Left cardiac atrium (tissue), 4 donors: ENCODE measurements around the gene SPG7. TPM values are rescaled to one million over a fixed set of nuclear protein-coding genes. Genes with fewer than 3 reads are reported as not detected.
A peak's percentile ranks its signal among the peaks of the same experiment; 100 is the strongest.

Source experiments
- ATAC-seq, 2 donors: fragments of 200-7000 bp; cut with Tn5 transposase; one replicate each; pipeline ENCODE4 v1.9.1; 2020; ENCODE audit warnings: mild to moderate bottlenecking in 2 of 2, moderate library complexity in 2 of 2
- DNase-seq: peaks from one replicate; pipeline ENCODE4 v3.0.0-alpha.2; 2020
- intact Hi-C, 2 donors: fragments of 100-400 bp; cut with DNase I; formaldehyde crosslinking; loops; one replicate each; pipeline versions ENCODE4 v1.14.1 to v1.15.1; 2022 to 2023
- total RNA-seq, 2 donors: library from RNA; stranded (reverse); fragmentation: NEBNext Ultra II Directional; extraction: Animal tissue kit (Norgen Biotek cat#: 25700); gene quantifications; one replicate each; pipeline ENCODE4 v1.2.1, GENCODE V29; 2021
- donor health status: DM: no; HTN: yes; CAD: no.
- donor health status: DM: no; HTN: yes; CAD: no; lungs with severe emphysema.
- donor health status: DM: yes; HTN: yes; CAD: no.
- donor health status: Dilated cardiomyopathy.

The SPG7 gene
- total RNA-seq, 2 donors from 2014 or later: 78.5 to 99.5 TPM

DNA sequence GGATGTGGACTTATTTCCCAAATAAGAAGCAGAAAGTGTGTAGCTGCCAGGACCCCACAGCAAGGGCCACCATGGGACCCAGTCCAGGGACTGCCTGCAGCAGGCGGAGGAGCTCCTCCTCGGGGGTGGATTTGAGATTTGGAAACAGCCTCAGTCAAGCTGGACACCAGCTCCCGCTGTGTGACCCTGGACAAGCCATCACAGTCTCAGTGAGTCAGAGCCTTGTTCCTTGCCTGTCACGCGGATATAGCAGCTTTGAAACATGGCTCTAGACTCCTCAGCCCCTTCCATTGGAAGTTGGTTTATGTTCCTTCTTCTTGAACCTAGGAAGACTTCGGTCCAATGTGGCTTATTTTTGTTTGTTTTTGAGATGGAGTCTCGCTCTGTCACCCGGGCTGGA is 92.8 kb downstream of the SPG7 start:
- no peak for DNase-seq
- intact Hi-C loops: no loop called here
- ATAC-seq: no peak

DNA sequence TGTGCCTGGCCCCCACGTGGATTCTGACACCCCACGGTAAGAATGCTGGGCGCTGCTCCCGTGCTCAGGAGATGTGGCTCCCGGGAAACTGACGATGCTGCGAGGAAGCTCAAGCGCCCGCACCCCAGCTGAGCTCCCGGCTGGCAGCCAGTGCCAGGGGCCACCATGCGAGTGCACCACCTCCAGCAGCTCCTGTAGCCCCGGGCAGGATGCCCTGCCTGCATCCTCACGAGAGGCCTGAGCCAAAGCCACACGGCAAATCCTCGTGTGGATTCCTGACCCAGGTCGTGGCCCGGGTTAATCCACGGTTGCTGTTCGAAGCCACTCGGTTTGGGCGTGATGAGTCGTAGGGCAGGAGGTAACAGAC is 93.7 kb downstream of the SPG7 start:
- DNase-seq (no peak), ATAC-seq (no peak)
- intact Hi-C loops: no loop called here

DNA sequence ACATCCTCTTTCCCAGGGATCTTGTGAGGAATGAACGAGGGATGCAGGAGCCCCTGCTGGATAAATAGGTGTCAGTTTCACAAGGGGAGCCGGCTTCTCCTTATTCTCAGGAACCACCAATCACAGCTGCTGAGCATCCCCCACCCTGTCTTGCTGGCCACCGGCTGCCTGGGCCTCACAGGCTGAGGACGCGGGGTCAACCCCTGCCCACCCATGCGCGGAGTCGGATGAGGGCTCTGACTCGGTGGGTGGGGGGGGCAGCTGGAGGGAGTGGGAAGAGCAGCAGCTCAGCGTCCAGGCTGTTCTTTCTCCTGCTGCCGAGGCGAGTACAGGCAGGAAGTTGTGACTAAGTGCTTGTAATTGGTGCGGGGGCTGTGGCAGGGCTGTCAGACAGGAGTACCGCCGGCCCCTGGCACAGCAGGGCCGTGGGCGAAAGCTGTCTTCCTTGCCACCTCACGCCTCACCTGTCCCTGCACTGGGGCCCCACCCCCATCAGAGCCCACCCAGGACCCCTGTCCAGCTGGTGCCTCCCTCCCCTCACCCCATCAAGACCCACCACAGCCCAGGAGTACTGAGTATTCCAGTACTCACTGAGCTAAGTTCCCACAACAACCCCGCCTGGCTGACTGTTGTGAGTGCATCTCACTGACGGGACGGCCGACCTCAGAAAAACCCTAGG is 94.2 kb downstream of the SPG7 start:
- ATAC-seq (peak; percentile 57 to 96), DNase-seq (peak; percentile 58)
- intact Hi-C loops: no loop called here

DNA sequence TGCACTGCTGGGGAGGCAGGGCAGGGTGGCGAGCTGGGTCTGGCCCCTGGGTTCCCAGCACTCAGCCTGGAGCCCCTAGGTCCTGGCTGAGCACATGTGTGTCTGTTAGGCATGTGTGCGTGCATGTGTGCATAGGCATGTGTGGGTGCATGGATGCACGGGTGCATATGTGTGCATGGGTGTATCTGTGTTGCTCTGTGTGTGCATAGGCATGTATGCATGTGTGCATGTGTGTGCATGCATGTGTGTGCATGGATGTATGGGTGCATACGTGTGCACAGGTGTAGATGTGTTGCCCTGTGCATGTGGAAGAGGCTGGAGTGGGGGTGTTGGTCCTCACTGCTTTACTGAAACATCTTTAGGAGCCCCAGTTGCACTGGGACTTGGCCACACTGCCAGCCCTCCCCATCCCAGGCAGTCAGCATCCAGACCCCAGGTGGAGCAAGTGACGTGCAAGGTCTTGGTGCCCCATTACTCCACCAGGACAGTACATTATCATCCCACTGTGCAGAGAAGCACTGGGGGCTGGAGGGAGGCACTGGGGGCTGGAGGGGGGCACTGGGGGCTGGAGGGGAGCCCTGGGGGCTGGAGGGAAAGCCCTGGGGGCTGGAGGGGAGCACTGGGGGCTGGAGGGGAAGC is 94.9 kb downstream of the SPG7 start:
- DNase-seq (no peak), ATAC-seq (no peak)
- intact Hi-C loops: no loop called here

DNA sequence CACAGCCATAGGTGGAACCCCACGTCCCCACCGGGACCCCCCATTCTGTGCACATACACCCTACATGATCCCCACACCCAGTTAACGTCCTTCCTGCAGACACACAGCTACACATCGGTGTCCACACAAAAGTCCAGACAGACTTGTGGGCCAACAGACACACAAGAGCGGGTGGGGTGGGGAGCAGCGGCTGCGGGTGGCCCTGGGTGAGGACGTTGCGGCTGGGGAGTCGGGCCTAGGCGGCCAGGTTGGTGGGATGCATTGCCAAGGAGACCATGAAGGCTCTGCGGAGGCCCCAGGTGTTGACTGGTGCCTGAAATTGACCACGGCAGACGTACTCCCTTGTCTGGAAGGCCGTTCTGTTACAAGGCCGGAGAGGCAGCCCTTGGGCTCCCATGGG is 96.6 kb downstream of the SPG7 start:
- ATAC-seq (no peak), DNase-seq (no peak)
- intact Hi-C loops: no loop called here

DNA sequence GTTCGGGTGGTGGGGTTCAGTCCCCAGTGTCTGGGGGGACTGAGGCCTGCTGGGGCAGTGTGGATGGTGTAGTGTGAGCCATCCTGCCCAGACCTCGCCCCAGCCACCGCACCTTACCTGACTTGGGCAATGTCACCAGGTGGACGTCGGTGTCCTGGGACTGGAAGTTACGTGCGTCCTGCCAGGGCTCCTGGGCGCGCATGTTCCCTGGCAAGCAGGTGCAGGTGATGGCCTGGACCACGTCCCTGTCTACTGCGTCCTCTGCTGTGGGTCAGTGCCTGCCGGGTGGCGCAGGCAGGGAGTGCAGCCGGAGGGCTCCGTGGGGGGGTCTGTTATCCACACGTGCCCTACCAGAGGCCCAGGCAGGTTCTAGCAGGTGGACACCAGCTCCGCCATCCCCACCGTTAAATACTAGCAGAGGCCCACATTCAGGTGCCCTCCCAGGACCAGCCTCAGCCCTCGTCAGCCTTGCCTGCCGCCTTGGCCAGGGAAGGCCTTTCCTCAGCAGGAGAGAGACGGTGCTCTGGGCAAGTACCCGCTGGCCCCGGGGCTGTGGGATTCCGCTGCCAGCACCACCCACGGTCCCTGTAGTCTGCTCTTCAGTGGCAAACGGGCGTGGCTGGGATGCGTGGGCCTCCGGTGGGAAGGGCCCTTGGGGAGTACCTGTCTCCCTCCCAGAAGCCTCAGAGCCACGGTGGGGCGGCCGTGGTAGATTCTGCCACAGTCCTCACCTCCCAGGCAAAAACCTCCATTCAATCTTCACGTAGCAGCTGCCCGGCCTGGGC is 97.2 kb downstream of the SPG7 start:
- no peak for DNase-seq
- no peak for ATAC-seq
- intact Hi-C loops: no loop called here

DNA sequence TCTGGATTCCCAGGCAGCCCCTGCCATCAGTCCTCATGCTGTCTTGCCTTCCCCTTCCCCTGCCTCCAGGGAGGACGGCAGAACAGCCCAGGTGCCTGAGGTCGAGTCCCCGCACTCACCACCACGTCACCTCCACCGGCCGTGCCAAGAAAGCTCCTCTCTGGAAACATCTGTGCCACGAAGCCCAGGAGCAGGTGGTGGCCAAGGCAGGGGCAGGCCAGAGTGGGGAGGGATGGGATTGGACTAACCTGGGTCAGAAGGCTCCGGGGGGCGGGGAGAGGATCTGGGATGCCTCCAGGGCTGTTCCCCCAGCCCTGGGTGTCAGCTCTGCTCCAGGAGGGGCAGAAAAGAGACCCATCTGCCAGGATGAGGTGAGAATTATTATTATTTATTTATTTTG is 97.8 kb downstream of the SPG7 start:
- no peak for DNase-seq
- intact Hi-C loops: no loop called here
- no peak for ATAC-seq

Other genes starting within 250 kb of the SPG7 start
- 10 to 100 TPM; 74.3 to 86.2 TPM for gene ANKRD11, start 17.8 kb upstream of the SPG7 start, total RNA-seq
- gene RPL13, start 52.3 kb downstream of the SPG7 start, total RNA-seq: 1,000 to 10,000 TPM; 1,319 to 1,367 TPM
- not detected for gene CPNE7, start 67.4 kb downstream of the SPG7 start, total RNA-seq
- gene DPEP1, start 105.2 kb downstream of the SPG7 start, total RNA-seq: not detected
- 10 to 100 TPM; 41.7 to 51.9 TPM for gene CHMP1A, start 149.3 kb downstream of the SPG7 start, total RNA-seq
- 1 to 10 TPM; 2.4 to 3.6 TPM for gene SPATA33, start 149.4 kb downstream of the SPG7 start, total RNA-seq
- 10 to 100 TPM; 22.6 to 28.0 TPM for gene CDK10, start 178.3 kb downstream of the SPG7 start, total RNA-seq
- gene SPATA2L, start 193.3 kb downstream of the SPG7 start, total RNA-seq: 1 to 10 TPM; 4.5 to 7.1 TPM
- gene VPS9D1, start 212.5 kb downstream of the SPG7 start, total RNA-seq: 10 to 100 TPM; 11.6 to 12.6 TPM
- gene ZNF276, start 213.1 kb downstream of the SPG7 start, total RNA-seq: 10 to 100 TPM; 11.9 to 18.2 TPM